Right renal pelvis (tissue), 4 donors: Measurements from ENCODE around the gene DPF3. TPM values are rescaled to one million over a fixed set of nuclear protein-coding genes. Genes with fewer than 3 reads are reported as not detected.
"Not testable (repeated sequence)": the region's sequence is repeated elsewhere in the genome, so short reads cannot be mapped to it uniquely, and the experiment has no call there.

Experiments used
- DNase-seq, 4 donors: peaks; one replicate each; pipeline ENCODE4 v3.0.0-alpha.2; 2013; ENCODE audit warnings: low read depth in 4 of 4, low spot score in 3 of 4, missing footprints in 1 of 4
- polyA plus RNA-seq, 4 donors: library from polyadenylated mRNA; unstranded; fragments of 120-200 nt; gene quantifications; one replicate each; pipeline ENCODE4 v1.2.1, GENCODE V29; 2013; ENCODE audit not compliant: insufficient read length in 4 of 4

DPF3 gene
- polyA plus RNA-seq, 4 donors = 4.1 to 6.2 (median 5.0) TPM

GRCh38 chr14:72777636-72778035 is 116.3 kb downstream of the DPF3 start:
- no peak for DNase-seq

GRCh38 chr14:72776701-72777261 is 117.1 kb downstream of the DPF3 start:
- DNase-seq = peak in 1 of 4 donors; percentile 16

DNA sequence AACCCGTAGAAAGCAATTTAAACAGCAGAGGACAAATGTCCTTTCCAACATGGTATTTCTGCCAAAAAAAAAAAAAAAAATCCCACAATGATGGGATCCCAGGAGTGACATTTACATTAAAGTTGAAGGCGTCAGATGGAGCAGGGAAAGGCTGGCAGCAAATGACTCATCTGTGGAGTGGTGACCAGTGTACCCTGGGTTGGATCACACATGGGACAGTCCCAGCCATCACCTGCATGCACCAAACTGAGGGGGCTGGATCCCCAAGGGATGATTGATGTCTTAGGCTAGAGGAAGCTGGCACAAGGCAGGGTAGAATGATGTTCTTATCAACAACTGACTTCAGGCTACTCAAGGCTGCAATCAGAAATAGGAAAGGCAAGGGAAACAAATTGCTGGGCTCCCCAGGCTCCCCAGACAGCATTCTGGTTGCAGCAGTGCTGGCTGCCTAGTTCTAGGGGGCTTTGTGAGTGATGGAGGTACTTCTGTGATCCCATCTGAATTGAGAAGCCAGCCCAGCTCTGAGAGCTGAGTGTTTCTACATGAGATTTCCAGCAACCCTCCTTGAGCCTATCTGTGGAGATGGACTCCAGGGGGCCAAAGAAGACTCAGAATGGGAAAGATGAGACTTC is 117.9 kb downstream of the DPF3 start:
- no peak for DNase-seq

GRCh38 chr14:72774894-72775620 is 118.8 kb downstream of the DPF3 start:
- DNase-seq = no peak

- no peak for DNase-seq
These were observed 119.8 kb downstream of the DPF3 start for GRCh38 chr14:72774141-72774540.

GRCh38 chr14:72771561-72771960 is 122.3 kb downstream of the DPF3 start:
- DNase-seq = no peak

- DNase-seq = no peak
These were observed 127.6 kb downstream of the DPF3 start for GRCh38 chr14:72766296-72766695.

GRCh38 chr14:72763892-72764291 is 130.0 kb downstream of the DPF3 start:
- no peak for DNase-seq

GRCh38 chr14:72759670-72760069 is 134.2 kb downstream of the DPF3 start:
- DNase-seq = no peak

DNA sequence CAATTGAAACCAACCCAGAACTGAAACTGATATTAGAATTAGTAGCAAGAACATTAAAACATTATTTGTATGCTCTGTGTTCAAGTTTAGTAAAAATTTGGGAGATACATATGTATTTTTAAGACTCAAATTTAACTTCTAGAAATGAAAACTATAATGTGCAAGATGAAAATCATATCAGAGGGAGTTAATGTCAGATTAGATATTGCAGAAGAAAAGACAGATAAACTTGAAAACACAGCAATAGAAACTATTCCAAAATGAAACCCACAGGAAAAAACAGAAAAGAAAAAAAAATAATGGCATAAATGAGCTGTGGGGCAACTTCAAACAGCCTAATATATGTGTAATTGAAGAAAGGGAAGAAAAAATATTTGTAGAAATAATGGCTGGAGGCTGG is 134.9 kb downstream of the DPF3 start:
- DNase-seq = no peak

GRCh38 chr14:72758420-72758819 is 135.5 kb downstream of the DPF3 start:
- DNase-seq = no peak

DNA sequence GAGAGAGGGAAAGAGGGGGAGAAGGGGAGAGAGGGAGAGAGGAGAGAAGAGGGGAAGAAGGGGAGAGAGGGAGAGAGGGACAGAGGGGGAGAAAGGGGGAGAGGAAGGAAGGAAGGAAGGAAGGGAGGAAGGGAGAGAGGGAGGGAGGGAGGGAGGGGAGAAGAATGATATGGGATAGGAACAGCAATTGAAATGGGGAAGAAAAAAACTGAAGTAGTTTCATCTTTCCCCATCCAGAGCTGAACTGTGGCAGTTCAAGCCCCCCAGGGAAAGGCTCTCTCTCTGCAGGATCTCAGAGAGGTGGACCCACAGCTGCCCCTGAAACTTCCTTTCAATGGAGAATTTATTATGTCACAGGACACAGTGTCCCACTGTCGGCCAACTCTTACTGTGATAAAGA is 136.9 kb downstream of the DPF3 start:
- no peak for DNase-seq

DNA sequence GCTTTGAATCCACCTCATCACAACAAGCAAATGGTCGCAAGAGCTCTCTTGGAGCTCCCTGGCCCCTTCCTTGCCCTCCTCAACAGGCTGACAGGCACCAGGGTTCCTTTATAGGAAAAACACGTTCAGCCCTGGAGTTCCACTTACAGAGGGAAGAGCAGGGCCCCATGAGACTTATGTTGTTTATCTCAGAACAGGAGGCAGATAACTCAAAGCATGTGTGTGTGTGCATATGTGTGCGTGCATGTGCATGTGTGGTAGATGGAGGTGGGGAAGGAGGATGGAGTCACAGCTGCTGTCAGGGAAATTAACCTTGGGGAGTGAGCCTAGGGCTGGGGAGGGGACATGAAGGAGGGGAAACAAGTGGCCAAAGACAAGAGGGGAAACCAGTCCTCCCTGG is 138.1 kb downstream of the DPF3 start:
- no peak for DNase-seq

GRCh38 chr14:72754949-72755348 is 139.0 kb downstream of the DPF3 start:
- no peak for DNase-seq

DNA sequence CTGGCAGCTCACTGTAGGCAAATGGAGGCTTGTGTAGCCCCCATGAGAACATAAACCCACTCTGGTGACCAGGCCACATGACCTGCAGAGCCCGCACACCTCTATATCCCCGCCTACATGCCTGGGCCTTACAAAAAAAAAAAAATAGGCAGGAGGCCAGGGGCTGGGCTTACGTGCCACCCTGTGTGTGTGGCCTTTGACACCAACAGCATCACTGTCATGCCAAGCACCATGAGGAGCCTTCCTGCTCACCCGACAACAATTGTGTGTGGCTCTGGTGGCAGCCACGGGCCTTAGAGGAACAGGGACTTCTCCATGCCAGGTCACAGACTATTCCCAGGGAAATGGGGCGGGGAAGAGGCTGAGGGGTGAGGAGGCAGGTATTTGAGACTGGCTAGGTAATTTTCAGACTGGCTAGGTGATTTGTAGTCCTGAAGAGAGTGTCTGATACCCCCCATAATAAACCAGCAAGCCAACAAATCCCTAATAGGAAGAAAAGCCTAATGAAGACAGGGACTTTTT is 140.0 kb downstream of the DPF3 start:
- DNase-seq = no peak

DNA sequence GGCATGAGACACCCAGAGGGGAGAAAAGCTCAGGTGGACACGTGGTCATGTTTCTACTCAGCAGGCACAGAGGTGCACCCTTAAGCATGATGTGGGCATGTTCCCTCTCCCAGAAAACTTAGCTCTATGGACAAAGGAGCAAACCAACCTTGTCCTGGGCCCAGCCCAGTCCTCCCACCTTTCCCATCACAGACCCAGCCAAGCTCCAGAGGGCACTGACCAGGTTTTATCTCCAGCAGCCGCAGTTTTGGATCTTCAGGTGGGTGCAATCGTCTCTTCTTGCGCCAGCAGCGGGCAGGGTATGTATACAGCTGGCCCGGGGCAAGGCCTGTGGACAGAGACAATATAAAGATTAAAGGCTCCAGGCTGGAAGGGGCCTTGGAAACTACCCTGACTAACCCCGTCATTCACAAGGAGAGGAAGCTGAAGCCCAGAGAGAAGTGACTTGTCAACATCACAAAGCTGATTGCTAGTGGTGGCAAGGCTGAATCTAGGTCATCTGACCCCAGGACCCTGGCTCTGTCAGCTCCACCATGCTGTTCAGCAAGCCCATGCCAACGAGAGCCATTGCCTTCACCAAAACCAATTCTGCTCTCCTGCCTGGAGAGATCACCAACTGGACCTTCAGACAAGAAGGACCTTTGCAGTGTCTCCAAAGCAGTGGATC is 140.7 kb downstream of the DPF3 start:
- no peak for DNase-seq

GRCh38 chr14:72752034-72752412 is 141.9 kb downstream of the DPF3 start:
- DNase-seq = no peak

- no peak for DNase-seq
These were observed 142.4 kb downstream of the DPF3 start for GRCh38 chr14:72751276-72752033.

GRCh38 chr14:72748921-72749320 is 145.0 kb downstream of the DPF3 start:
- DNase-seq = not testable (repeated sequence)

DNA sequence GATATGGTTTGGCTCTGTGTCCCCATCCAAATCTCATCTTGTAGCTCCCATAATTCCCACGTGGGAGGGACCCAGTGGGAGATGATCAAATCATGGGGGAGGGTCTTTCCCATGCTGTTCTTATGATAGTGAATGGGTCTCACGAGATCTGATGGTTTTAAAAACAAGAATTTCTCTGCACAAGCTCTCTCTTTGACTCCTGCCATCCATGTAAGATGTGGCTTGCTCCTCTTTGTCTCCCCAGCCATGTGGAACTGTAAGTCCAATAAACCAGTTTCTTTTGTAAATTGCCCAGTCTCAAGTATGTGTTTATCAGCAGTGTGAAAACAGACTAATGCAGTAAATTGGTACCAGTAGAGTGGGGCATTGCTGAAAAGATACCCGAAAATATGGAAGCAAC is 146.2 kb downstream of the DPF3 start:
- no peak for DNase-seq
